ENCODE data around the gene FOXL1.

The FOXL1 gene

DNA sequence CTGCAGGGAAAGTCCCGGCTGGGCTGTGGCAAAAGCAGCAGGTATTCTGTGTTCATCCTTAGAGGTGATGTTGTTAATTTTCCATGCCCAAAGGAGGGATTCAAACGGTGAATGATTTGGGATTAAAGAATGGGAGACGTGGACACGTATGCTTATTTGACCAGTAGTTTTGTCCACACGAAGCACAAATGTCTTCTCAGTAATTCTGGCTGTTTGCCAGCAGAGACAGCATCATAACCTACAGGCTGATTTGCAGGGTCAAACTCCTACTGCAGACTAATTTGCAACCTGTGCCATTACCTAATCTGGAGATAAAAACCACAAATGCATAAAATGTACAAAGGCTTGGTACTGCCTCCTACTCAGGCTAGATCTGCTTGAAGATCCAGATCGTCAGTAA is 37.5 kb upstream of the FOXL1 start:
- Histone ChIP-seq H3K9me3 (no peaks in the 10 kb centered on the region), H3K4me3 (no peak overlapping the region), H3K4me1 (no peaks in the 10 kb centered on the region), H3K36me3 (replicated peaks) (peaks cover 26% of the 10 kb centered on the region), H3K27me3 (ENCODE audit: low read depth) (no peaks in the 10 kb centered on the region)
- in situ Hi-C loops (cut with MboI; ENCODE audit: low sequenced_read_pairs), result no loop called here
- no peak for DNase-seq (ENCODE audit: low spot score in 2 of 2)

- Histone ChIP-seq H3K27me3 (ENCODE audit: low read depth) (no peaks in the 10 kb centered on the region), H3K36me3 (replicated peaks) (peaks cover 27% of the 10 kb centered on the region), H3K4me1 (no peaks in the 10 kb centered on the region), H3K4me3 (no peak overlapping the region), H3K9me3 (no peaks in the 10 kb centered on the region)
- in situ Hi-C loops (cut with MboI; ENCODE audit: low sequenced_read_pairs), result no loop called here
- no peak for DNase-seq (ENCODE audit: low spot score in 2 of 2)
Measured at GRCh38 chr16:86541560-86541959, 36.8 kb upstream of the FOXL1 start.

GRCh38 chr16:86542756-86543750 is 35.3 kb upstream of the FOXL1 start:
- no peaks in the 10 kb centered on the region for H3K9me3 ChIP-seq
- no peak for DNase-seq (ENCODE audit: low spot score in 2 of 2)
- H3K4me1 ChIP-seq, result no peaks in the 10 kb centered on the region
- no peaks in the 10 kb centered on the region for H3K27me3 ChIP-seq (ENCODE audit: low read depth)
- in situ Hi-C loops (cut with MboI; ENCODE audit: low sequenced_read_pairs), result no loop called here
- peaks cover 36% of the 10 kb centered on the region for H3K36me3 ChIP-seq (replicated peaks)
- H3K4me3 ChIP-seq, result no peak overlapping the region

DNA sequence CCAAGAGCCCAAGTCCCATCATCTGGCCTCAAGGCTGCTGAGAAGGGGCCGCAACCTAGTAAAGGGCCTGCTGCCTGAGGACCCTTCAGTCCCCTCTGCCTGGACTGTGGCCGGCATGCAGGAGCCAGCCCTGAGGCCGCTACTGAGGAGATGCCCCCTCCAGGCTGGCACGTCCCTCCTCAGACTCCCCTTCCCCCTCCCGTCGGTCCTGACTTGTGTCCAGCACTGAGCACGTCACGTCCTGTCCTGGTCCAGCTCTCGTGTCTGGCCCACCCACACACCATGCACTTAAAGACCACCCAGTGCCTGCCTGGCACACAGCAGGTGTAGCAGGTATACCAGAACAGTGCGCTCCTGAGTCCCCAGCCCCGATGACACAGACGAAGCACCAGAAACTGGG is 32.9 kb upstream of the FOXL1 start:
- no peaks in the 10 kb centered on the region for H3K27me3 ChIP-seq (ENCODE audit: low read depth)
- DNase-seq (ENCODE audit: low spot score in 2 of 2), result no peak
- no peaks in the 10 kb centered on the region for H3K9me3 ChIP-seq
- no peaks in the 10 kb centered on the region for H3K4me1 ChIP-seq
- H3K36me3 ChIP-seq (replicated peaks), result peaks cover 29% of the 10 kb centered on the region
- no peak overlapping the region for H3K4me3 ChIP-seq
- in situ Hi-C loops (cut with MboI; ENCODE audit: low sequenced_read_pairs), result no loop called here

DNA sequence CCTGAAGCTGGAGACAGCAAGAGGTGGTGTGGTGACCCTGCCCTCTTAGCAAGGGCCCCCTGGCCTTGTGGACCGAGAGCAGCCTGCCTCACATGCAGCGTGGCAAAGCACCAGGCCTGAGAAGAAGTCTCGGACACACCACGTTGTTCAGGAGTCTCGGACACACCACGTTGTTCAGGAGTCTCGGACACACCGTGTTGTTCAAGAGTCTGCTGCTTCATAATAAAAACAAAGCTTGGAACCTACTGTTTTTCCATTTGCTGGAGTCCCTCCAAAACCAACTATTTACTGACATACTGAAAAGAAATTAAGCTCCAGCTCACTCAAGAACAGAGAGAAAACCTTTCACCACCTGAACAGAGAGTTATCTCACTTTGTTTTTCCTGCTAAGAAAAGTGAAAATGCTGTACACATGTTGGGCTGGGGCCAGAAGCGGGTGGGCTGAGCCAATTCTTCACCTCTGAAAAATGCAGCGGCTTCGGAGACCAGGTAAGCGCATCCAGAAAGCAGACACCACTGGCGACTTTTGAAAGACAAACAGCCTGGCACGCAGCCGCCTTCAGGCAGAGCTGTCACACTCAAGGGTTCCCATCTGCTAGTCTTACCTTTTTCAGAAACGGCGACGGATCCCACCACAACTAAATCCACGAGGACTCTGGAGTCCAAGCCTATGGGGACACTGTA is 32.3 kb upstream of the FOXL1 start:
- Histone ChIP-seq H3K4me3 (no peak overlapping the region), H3K36me3 (replicated peaks) (peaks cover 29% of the 10 kb centered on the region), H3K4me1 (no peaks in the 10 kb centered on the region), H3K9me3 (no peaks in the 10 kb centered on the region), H3K27me3 (ENCODE audit: low read depth) (no peaks in the 10 kb centered on the region)
- in situ Hi-C loops (cut with MboI; ENCODE audit: low sequenced_read_pairs), result no loop called here
- DNase-seq (ENCODE audit: low spot score in 2 of 2), result no peak

DNA sequence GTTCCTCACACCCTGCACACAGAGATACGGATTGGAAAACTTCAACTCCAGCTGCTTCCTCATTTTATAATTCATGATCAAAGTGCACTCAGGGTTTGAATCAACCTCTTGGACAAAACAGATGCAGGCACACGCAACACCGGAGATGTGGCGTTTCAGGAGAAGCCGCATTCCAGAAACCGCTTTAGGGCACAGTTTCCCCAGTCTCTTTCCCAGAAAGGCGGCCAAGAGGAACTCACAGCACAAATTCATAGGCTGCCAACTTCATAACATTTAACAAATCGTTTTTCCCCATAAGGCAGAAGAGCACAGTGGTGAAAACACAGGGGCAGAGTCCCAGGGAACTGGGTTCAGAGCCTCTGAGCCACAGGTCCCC is 31.7 kb upstream of the FOXL1 start:
- in situ Hi-C loops (cut with MboI; ENCODE audit: low sequenced_read_pairs), result no loop called here
- no peaks in the 10 kb centered on the region for H3K4me1 ChIP-seq
- peaks cover 33% of the 10 kb centered on the region for H3K36me3 ChIP-seq (replicated peaks)
- H3K9me3 ChIP-seq, result no peaks in the 10 kb centered on the region
- H3K27me3 ChIP-seq (ENCODE audit: low read depth), result no peaks in the 10 kb centered on the region
- DNase-seq (ENCODE audit: low spot score in 2 of 2), result no peak
- H3K4me3 ChIP-seq, result no peak overlapping the region

GRCh38 chr16:86547286-86547685 is 31.1 kb upstream of the FOXL1 start:
- in situ Hi-C loops (cut with MboI; ENCODE audit: low sequenced_read_pairs), result no loop called here

DNA sequence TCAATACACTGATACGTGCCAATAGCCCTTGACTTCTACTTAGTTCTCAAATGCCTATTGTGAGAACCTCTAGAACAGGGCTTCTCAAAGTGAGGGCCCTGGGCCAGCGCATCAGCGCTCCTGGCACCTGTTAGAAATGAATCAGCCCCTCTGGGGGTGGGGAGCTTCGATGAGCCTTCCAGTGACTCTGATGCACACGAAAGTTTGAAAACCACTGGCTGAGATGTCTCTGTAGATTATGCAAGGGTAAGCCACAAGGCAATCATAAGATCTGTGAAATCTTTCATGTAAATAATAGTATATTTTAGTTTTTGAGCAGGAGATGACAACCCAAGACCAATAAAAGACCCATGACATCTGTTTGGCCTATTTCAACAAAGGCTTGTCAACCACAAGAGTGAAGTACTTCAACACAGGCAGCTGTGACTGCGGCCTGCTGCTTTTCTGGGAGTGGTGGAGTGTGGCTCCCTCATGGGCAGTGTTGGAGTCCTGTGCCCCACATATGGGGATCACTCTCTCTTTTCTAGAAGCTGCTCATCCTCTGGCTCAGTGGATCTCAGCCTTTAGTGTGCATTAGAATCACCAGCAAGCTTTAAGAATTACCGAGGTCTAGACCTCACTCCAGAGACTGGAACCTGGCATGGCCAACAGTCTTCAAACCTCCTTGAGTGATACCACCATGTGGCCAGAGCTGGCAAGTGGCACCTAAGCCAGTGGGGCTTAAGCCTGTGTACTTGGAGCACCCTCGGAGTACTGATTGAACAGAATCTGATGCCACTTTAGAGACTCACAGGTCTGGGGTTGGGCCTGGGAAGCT is 29.1 kb upstream of the FOXL1 start:
- in situ Hi-C loops (cut with MboI; ENCODE audit: low sequenced_read_pairs), result no loop called here
- peaks cover 28% of the 10 kb centered on the region for H3K36me3 ChIP-seq (replicated peaks)
- no peaks in the 10 kb centered on the region for H3K9me3 ChIP-seq
- peaks cover 4% of the 10 kb centered on the region; the same call in 1 of the 2 replicates for H3K4me1 ChIP-seq
- no peak overlapping the region for H3K4me3 ChIP-seq
- no peak for DNase-seq (ENCODE audit: low spot score in 2 of 2)
- no peaks in the 10 kb centered on the region for H3K27me3 ChIP-seq (ENCODE audit: low read depth)

More at GRCh38 chr16:86547286-86547685, 31.1 kb upstream of the FOXL1 start:
- Histone ChIP-seq H3K4me1 (no peaks in the 10 kb centered on the region), H3K9me3 (no peaks in the 10 kb centered on the region), H3K36me3 (replicated peaks) (peaks cover 30% of the 10 kb centered on the region), H3K4me3 (no peak overlapping the region), H3K27me3 (ENCODE audit: low read depth) (no peaks in the 10 kb centered on the region)
- no peak for DNase-seq (ENCODE audit: low spot score in 2 of 2)

DNA sequence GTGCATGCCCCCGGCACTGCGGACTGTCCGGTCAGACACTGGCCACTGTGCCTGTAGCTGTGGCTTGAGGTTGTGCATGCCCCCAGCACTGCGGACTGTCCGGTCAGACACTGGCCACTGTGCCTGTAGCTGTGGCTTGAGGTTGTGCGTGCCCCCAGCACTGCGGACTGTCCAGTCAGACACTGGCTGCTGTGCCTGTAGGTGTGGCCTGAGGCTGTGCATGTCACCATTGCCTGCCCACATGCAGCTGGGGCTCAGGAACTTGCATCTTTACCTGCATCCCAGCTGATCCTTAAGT is 28.5 kb upstream of the FOXL1 start:
- peaks cover 28% of the 10 kb centered on the region for H3K36me3 ChIP-seq (replicated peaks)
- peaks cover 5% of the 10 kb centered on the region; the same call in 1 of the 2 replicates for H3K4me1 ChIP-seq
- in situ Hi-C loops (cut with MboI; ENCODE audit: low sequenced_read_pairs), result no loop called here
- no peak overlapping the region for H3K4me3 ChIP-seq
- DNase-seq (ENCODE audit: low spot score in 2 of 2), result no peak
- no peaks in the 10 kb centered on the region for H3K27me3 ChIP-seq (ENCODE audit: low read depth)
- no peaks in the 10 kb centered on the region for H3K9me3 ChIP-seq

DNA sequence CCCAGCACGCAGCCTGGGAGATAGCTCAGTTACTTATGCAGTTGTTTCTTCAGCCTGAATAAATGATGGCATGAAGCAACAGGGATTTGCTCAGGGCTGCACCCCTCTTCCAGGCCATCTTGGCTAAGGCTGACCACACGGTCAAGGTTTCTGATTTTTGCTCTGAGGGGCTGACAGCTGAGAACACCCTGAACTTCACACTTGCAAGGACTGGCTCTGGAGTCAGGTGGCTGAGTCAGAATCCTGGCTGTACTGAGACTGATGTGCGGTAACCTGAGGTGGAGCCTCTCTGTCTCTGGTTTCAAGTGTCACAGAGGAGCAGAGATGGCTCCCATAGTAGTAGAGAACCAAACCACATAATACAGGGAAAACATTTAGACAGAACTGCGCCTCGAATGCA is 28.1 kb upstream of the FOXL1 start:
- DNase-seq (ENCODE audit: low spot score in 2 of 2), result no peak
- Histone ChIP-seq H3K4me3 (no peak overlapping the region), H3K36me3 (replicated peaks) (peaks cover 28% of the 10 kb centered on the region), H3K9me3 (no peaks in the 10 kb centered on the region), H3K27me3 (ENCODE audit: low read depth) (no peaks in the 10 kb centered on the region), H3K4me1 (peaks cover 5% of the 10 kb centered on the region; the same call in 1 of the 2 replicates)
- in situ Hi-C loops (cut with MboI; ENCODE audit: low sequenced_read_pairs), result no loop called here

- H3K4me3 ChIP-seq, result no peak overlapping the region
- in situ Hi-C loops (cut with MboI; ENCODE audit: low sequenced_read_pairs), result no loop called here
- no peaks in the 10 kb centered on the region for H3K9me3 ChIP-seq
- peaks cover 8% of the 10 kb centered on the region; the same call in 1 of the 2 replicates for H3K4me1 ChIP-seq
- H3K27me3 ChIP-seq (ENCODE audit: low read depth), result no peaks in the 10 kb centered on the region
- DNase-seq (ENCODE audit: low spot score in 2 of 2), result no peak
- peaks cover 8% of the 10 kb centered on the region for H3K36me3 ChIP-seq (replicated peaks)
Measured at GRCh38 chr16:86553356-86553755, 25.0 kb upstream of the FOXL1 start.

GRCh38 chr16:86554599-86554916 is 23.8 kb upstream of the FOXL1 start:
- DNase-seq (ENCODE audit: low spot score in 2 of 2), result no peak
- H3K4me1 ChIP-seq, result peaks cover 8% of the 10 kb centered on the region; the same call in 1 of the 2 replicates
- in situ Hi-C loops (cut with MboI; ENCODE audit: low sequenced_read_pairs), result no loop called here
- H3K9me3 ChIP-seq, result no peaks in the 10 kb centered on the region
- H3K27me3 ChIP-seq (ENCODE audit: low read depth), result no peaks in the 10 kb centered on the region
- H3K36me3 ChIP-seq (replicated peaks), result peaks cover 8% of the 10 kb centered on the region
- peak overlapping the region; percentile 75 for H3K4me3 ChIP-seq

GRCh38 chr16:86554917-86555703 is 23.2 kb upstream of the FOXL1 start, which contains the start of gene MTHFSD:
Gene MTHFSD (minus strand): TSS chr16:86555235. CDS start chr16:86555184, 51 bp downstream.
- peak; percentile 78 to 94 for DNase-seq (ENCODE audit: low spot score in 2 of 2)
- H3K9me3 ChIP-seq, result no peaks in the 10 kb centered on the region
- H3K4me3 ChIP-seq, result peak within 1 kb of the TSS; percentile 75
- H3K36me3 ChIP-seq (replicated peaks), result peaks cover 8% of the 10 kb centered on the region
- no peaks in the 10 kb centered on the region for H3K27me3 ChIP-seq (ENCODE audit: low read depth)
- peaks cover 8% of the 10 kb centered on the region; the same call in 1 of the 2 replicates for H3K4me1 ChIP-seq
- in situ Hi-C loops (cut with MboI; ENCODE audit: low sequenced_read_pairs), result no loop called here
